ENCODE results near the gene CFAP54. TPM values are rescaled to one million over a fixed set of nuclear protein-coding genes. Genes with fewer than 3 reads are reported as not detected.

The CFAP54 gene
- total and polyA plus RNA-seq, 2 experiments from 2014 or later = 0.07 to 0.76 TPM

DNA sequence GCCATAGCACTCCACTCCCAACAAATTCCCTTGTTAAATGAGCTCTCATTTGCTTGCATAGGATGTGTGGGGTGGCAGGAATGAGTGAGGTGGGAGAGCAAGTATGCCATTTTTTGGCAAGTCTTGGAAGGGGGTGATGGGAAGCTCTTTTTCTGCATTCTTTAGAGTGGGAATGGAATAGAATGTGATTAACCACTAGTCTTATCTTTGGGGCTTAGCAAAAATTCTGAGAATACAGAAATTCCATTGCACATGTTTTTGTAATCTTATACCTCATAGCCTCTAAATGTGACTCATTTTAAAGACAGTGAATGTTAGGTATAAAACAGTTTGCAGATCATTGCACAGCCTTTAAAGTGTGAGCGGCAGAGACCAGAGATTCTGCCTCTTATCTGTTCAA is 389.3 kb downstream of the CFAP54 start:
- Histone ChIP-seq H3K4me2 (no peak overlapping the region), H3K9me2 (ENCODE audit: insufficient read depth) (0 out of 2 replicates have a peak, but pooled peaks cover 8% of the 10 kb centered on the region), H3K4me3 (no peak overlapping the region), H2AFZ (no peak overlapping the region), H3K27ac (ENCODE audit: low read depth) (no peak overlapping the region), H3K79me2 (replicated peaks; ENCODE audit: insufficient read depth) (no peaks in the 10 kb centered on the region), H4K20me1 (replicated peaks; ENCODE audit: insufficient read depth) (no peaks in the 10 kb centered on the region), H3K27me3 (ENCODE audit: insufficient read depth) (no peaks in the 10 kb centered on the region), H3F3A (replicated peaks; ENCODE audit: low read depth) (no peaks in the 10 kb centered on the region), H3K36me3 (ENCODE audit: insufficient read depth) (no peaks in the 10 kb centered on the region), H3K4me1 (ENCODE audit: insufficient read depth) (no peaks in the 10 kb centered on the region)
- H3K36me3 Mint-ChIP-seq (ENCODE audit: low read depth) = no peaks in the 10 kb centered on the region
- no peaks in the 10 kb centered on the region; the same call in 2 of the 3 replicates for H3K9me3 Mint-ChIP-seq
- DNase-seq (ENCODE audit: low spot score) (no peak), ATAC-seq (no peak)
- TF ChIP-seq, protein P1, sequence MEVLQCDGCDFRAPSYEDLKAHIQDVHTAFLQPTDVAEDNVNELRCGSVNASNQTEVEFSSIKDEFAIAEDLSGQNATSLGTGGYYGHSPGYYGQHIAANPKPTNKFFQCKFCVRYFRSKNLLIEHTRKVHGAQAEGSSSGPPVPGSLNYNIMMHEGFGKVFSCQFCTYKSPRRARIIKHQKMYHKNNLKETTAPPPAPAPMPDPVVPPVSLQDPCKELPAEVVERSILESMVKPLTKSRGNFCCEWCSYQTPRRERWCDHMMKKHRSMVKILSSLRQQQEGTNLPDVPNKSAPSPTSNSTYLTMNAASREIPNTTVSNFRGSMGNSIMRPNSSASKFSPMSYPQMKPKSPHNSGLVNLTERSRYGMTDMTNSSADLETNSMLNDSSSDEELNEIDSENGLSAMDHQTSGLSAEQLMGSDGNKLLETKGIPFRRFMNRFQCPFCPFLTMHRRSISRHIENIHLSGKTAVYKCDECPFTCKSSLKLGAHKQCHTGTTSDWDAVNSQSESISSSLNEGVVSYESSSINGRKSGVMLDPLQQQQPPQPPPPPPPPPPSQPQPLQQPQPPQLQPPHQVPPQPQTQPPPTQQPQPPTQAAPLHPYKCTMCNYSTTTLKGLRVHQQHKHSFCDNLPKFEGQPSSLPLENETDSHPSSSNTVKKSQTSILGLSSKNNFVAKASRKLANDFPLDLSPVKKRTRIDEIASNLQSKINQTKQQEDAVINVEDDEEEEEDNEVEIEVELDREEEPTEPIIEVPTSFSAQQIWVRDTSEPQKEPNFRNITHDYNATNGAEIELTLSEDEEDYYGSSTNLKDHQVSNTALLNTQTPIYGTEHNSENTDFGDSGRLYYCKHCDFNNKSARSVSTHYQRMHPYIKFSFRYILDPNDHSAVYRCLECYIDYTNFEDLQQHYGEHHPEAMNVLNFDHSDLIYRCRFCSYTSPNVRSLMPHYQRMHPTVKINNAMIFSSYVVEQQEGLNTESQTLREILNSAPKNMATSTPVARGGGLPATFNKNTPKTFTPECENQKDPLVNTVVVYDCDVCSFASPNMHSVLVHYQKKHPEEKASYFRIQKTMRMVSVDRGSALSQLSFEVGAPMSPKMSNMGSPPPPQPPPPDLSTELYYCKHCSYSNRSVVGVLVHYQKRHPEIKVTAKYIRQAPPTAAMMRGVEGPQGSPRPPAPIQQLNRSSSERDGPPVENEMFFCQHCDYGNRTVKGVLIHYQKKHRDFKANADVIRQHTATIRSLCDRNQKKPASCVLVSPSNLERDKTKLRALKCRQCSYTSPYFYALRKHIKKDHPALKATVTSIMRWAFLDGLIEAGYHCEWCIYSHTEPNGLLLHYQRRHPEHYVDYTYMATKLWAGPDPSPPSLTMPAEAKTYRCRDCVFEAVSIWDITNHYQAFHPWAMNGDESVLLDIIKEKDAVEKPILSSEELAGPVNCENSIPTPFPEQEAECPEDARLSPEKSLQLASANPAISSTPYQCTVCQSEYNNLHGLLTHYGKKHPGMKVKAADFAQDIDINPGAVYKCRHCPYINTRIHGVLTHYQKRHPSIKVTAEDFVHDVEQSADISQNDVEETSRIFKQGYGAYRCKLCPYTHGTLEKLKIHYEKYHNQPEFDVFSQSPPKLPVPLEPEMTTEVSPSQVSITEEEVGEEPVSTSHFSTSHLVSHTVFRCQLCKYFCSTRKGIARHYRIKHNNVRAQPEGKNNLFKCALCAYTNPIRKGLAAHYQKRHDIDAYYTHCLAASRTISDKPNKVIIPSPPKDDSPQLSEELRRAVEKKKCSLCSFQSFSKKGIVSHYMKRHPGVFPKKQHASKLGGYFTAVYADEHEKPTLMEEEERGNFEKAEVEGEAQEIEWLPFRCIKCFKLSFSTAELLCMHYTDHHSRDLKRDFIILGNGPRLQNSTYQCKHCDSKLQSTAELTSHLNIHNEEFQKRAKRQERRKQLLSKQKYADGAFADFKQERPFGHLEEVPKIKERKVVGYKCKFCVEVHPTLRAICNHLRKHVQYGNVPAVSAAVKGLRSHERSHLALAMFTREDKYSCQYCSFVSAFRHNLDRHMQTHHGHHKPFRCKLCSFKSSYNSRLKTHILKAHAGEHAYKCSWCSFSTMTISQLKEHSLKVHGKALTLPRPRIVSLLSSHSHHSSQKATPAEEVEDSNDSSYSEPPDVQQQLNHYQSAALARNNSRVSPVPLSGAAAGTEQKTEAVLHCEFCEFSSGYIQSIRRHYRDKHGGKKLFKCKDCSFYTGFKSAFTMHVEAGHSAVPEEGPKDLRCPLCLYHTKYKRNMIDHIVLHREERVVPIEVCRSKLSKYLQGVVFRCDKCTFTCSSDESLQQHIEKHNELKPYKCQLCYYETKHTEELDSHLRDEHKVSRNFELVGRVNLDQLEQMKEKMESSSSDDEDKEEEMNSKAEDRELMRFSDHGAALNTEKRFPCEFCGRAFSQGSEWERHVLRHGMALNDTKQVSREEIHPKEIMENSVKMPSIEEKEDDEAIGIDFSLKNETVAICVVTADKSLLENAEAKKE (CRISPR knock-in tag; IDR thresholded peaks at IDR 0.05) = no peak
- TF ChIP-seq EZH2phosphoT487 (IDR thresholded peaks at IDR 0.05; ENCODE audit: unreplicated experiment) = no peak
- no peak for TF ChIP-seq JUNB (IDR thresholded peaks at IDR 0.05; ENCODE audit: unreplicated experiment)
- no peak for TF ChIP-seq ZNF331 (CRISPR knock-in tag; IDR thresholded peaks at IDR 0.05; ENCODE audit: low read depth)
- TF ChIP-seq, protein P2, sequence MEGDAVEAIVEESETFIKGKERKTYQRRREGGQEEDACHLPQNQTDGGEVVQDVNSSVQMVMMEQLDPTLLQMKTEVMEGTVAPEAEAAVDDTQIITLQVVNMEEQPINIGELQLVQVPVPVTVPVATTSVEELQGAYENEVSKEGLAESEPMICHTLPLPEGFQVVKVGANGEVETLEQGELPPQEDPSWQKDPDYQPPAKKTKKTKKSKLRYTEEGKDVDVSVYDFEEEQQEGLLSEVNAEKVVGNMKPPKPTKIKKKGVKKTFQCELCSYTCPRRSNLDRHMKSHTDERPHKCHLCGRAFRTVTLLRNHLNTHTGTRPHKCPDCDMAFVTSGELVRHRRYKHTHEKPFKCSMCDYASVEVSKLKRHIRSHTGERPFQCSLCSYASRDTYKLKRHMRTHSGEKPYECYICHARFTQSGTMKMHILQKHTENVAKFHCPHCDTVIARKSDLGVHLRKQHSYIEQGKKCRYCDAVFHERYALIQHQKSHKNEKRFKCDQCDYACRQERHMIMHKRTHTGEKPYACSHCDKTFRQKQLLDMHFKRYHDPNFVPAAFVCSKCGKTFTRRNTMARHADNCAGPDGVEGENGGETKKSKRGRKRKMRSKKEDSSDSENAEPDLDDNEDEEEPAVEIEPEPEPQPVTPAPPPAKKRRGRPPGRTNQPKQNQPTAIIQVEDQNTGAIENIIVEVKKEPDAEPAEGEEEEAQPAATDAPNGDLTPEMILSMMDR (conservative IDR thresholded peaks at IDR 0.05; ENCODE audit: low read depth in 2 of 2) = no peak
- TF ChIP-seq, protein P3, sequence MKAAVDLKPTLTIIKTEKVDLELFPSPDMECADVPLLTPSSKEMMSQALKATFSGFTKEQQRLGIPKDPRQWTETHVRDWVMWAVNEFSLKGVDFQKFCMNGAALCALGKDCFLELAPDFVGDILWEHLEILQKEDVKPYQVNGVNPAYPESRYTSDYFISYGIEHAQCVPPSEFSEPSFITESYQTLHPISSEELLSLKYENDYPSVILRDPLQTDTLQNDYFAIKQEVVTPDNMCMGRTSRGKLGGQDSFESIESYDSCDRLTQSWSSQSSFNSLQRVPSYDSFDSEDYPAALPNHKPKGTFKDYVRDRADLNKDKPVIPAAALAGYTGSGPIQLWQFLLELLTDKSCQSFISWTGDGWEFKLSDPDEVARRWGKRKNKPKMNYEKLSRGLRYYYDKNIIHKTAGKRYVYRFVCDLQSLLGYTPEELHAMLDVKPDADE (IDR thresholded peaks at IDR 0.05) = no peak
- no peak for TF ChIP-seq NANOG (IDR thresholded peaks at IDR 0.05; ENCODE audit: borderline replicate concordance)
- no peak for TF ChIP-seq STAT1 (IDR thresholded peaks at IDR 0.05; ENCODE audit: unreplicated experiment)
- no peak for TF ChIP-seq EZH2 (IDR thresholded peaks at IDR 0.05; ENCODE audit: low read depth, unreplicated experiment)
- no peak for TF ChIP-seq POLR2AphosphoS5 (IDR thresholded peaks at IDR 0.05; ENCODE audit: low read depth)
- TF ChIP-seq CREB1 (CRISPR knock-in tag; IDR thresholded peaks at IDR 0.05; ENCODE audit: low read depth) = no peak
- no peak for TF ChIP-seq ZNF114 (CRISPR knock-in tag; IDR thresholded peaks at IDR 0.05)
- TF ChIP-seq, protein P4, sequence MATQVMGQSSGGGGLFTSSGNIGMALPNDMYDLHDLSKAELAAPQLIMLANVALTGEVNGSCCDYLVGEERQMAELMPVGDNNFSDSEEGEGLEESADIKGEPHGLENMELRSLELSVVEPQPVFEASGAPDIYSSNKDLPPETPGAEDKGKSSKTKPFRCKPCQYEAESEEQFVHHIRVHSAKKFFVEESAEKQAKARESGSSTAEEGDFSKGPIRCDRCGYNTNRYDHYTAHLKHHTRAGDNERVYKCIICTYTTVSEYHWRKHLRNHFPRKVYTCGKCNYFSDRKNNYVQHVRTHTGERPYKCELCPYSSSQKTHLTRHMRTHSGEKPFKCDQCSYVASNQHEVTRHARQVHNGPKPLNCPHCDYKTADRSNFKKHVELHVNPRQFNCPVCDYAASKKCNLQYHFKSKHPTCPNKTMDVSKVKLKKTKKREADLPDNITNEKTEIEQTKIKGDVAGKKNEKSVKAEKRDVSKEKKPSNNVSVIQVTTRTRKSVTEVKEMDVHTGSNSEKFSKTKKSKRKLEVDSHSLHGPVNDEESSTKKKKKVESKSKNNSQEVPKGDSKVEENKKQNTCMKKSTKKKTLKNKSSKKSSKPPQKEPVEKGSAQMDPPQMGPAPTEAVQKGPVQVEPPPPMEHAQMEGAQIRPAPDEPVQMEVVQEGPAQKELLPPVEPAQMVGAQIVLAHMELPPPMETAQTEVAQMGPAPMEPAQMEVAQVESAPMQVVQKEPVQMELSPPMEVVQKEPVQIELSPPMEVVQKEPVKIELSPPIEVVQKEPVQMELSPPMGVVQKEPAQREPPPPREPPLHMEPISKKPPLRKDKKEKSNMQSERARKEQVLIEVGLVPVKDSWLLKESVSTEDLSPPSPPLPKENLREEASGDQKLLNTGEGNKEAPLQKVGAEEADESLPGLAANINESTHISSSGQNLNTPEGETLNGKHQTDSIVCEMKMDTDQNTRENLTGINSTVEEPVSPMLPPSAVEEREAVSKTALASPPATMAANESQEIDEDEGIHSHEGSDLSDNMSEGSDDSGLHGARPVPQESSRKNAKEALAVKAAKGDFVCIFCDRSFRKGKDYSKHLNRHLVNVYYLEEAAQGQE (IDR thresholded peaks at IDR 0.05; ENCODE audit: unreplicated experiment) = no peak
- H3K27me3 Mint-ChIP-seq (ENCODE audit: insufficient read depth, low read depth, poor library complexity) = no peaks in the 10 kb centered on the region
- no peak overlapping the region for H3K27ac Mint-ChIP-seq
- no peaks in the 10 kb centered on the region for H3K4me1 Mint-ChIP-seq
- no peak overlapping the region for H3K4me3 Mint-ChIP-seq
